Right forelimb (tissue), 1 donor: ENCODE data around the gene CST7.
A peak's percentile ranks its signal among the peaks of the same experiment; 100 is the strongest.
"Not testable (repeated sequence)": the region's sequence is repeated elsewhere in the genome, so short reads cannot be mapped to it uniquely, and the experiment has no call there.

Source experiments
- DNase-seq: peaks from one replicate; pipeline ENCODE4 v3.0.0-alpha.2; 2018

CST7 gene

GRCh38 chr20:24987244-24987643, 38.2 kb downstream of the CST7 start:
- no peak for DNase-seq

- DNase-seq, result no peak
These were observed 39.1 kb downstream of the CST7 start for GRCh38 chr20:24987873-24988835.

DNA sequence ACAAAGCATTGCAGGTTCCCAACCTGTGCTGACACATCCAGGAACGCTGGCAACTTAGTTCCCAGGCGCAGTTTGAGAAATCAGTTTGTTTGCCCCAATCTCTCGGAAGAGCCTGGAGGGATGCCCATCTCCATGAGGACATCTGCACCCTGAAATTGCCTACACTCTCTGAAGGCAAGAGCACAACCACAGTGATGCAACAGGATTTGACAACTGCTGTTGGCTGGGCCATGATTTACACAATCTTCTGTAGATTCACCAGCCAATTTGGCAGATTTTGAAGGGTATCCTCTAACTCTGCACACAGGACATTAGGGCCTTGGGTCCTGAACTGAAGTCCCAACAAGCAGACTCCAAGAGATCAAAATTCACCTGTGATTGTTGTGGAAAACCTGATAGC, 40.1 kb downstream of the CST7 start:
- DNase-seq, result no peak

- no peak for DNase-seq
These were observed 41.8 kb downstream of the CST7 start for GRCh38 chr20:24990810-24991252.

GRCh38 chr20:24991897-24992486, 42.9 kb downstream of the CST7 start:
- DNase-seq, result no peak

DNA sequence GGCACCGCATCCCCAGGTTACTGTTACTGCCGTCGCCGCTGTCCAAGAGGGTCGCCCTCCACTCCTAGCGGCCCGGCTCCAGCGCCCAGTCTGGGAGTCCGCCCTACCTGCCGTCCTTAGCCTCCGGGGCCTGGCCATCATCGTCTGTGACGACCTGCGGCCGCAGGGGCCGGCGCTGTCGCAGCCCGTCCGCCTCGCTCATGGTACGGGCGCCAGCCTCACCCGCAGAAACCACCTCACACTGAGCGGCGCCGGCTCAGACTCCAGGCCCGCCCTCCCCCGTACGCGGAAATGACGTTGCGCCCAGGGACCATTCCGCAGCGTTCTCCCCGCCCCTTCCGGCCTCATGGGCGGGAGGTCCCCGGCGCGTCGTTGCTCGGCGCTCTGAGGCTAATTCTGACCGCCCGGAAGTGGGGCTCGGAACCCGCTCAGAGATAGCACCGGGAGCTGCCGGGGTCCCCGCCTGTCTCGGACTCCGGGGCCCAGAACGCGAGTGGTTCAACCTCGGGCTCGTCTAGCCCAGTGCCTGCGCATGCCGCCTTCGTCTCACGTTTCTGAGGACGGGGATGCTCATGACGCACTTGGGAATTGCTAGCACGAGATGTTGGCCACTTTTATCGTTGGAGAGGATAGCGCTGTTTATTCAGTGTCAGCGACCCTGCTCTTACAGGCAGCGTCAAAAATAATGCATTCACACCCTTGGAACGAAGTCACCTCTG, 43.6 kb downstream of the CST7 start, which contains the start of gene APMAP:
Gene APMAP, minus strand, starts transcription at position 265 of the 719 bp plus-strand sequence. Its CDS starts 63 bp downstream, at position 202.
- peak; percentile 97 for DNase-seq

DNA sequence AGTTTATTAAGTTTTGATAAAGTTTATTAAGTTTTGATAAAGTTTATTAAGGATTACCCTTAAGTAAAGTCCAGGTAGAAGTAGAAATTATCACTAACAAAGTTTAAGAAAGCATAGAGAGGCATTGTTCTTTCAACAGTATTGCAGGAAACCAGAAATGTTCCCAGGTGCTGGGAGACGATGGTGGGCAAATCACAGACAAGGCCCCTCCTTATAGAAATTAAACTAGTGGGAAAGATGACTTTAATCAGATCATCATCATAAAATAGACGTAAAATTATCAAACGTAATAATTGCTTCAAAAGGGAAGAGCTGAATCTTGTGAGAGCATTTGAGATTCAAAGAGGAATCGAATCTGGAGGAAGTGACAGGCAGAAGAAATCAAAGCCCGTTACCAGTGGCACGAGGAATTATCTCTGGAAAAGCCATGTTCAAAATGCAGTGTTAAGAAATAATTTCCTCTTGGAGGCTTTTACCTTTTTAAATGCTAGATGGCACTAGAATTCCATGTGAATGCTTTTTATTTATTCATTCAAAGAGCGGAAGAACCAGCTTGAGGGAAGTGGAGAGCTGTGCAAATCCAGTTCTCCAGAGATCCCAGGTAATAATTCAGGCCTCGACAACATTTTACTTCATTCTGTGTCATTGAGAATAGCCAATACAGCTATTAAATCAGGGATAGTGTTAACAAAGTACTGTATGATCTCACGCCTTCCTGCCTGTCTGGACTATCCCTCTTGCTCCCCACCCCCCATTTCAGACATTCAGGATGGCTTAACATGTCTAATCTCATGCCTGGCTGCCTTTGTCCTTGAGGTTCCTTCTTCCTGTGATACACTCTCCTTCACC, 44.5 kb downstream of the CST7 start:
- DNase-seq, result no peak

DNA sequence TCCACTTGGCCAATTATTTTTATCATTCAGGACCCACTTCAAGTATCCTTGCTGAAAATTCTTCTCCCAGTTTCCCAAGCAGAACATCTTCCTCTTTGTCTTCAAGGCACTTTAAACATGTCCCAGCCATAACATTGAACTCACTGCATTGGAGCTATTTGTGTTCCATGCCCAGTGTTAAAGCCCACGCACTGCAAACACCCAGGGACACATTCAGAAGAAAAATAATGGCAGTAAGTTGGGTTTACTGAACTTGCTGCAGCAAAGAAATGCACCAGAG, 45.1 kb downstream of the CST7 start:
- no peak for DNase-seq

- peak; percentile 90 for DNase-seq
These were observed 45.6 kb downstream of the CST7 start for GRCh38 chr20:24994470-24995368.

- DNase-seq, result no peak
These were observed 46.8 kb downstream of the CST7 start for GRCh38 chr20:24995741-24996448.

DNA sequence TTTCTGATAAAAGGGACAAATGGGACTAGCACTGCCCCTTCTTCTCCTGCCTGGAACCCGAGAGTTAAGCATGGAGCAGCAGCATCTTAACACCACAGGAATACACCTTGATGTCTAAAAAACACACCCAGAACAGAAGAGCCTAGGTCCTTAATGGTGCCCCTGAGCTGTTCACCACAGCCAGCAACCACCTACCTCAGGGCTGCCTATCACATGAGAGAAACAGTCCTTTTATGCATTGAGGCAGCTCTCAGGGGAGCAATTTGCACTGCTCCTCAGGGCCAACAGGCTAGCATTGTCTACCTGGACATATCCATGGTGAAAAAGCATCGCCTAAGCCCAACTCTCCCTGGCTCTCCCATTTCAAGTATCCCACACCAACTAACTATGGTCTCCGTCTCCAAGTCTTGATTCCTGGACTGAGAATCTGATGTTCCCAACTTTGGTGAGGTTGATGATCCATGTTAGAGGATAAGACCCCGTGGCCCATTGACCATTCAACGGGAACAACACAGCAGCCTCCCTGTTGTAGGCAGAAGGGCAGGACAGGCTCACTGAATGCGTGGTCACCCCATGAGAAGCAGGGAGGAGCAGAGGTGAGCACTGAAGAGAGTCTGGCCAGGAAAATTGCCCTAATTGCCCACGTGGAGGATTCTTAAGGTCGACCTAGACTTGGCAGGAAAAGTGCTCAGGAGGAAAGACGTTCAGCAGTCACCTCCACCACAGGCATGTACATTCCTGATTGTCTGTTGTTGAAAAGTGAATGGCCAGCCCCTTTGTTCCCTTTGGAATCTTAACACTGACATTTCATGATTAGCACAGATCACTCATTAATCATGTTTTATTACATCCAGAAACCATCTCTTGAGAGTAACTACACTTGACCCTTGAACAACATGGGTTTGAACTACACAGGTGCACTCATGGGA, 47.6 kb downstream of the CST7 start:
- no peak for DNase-seq

- peak; percentile 22 for DNase-seq
These were observed 49.1 kb downstream of the CST7 start for GRCh38 chr20:24998121-24998520.

GRCh38 chr20:24998631-24999445, 49.8 kb downstream of the CST7 start:
- DNase-seq, result peak; percentile 22

- DNase-seq, result peak; percentile 12
These were observed 50.5 kb downstream of the CST7 start for GRCh38 chr20:24999568-24999967.

DNA sequence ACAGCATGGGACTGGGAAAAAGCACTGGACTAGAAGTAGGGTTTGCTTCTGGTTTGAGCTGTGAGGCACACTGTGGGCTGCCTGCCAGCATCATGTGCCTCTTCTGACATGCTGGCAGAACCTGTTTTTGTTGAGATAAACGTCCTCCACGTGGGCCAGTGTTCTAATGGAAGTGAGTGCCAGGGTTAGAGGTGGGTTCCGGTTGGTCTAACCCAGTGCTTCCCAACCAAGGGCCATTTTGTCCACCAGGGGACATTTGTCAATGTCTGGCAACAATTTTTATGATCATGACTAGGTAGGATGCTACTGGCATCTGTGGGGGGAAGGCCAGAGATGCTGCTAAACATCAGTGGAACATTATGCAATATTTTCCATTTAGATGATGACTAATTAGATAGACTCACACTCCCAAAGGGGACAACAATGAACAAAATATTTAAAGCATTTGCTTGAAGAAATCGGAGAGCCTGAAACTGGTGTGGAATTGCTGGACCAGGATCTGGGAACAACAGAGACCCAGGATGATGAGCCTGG, 51.3 kb downstream of the CST7 start:
- peak; percentile 30 for DNase-seq

- DNase-seq, result not testable (repeated sequence)
These were observed 52.3 kb downstream of the CST7 start for GRCh38 chr20:25001323-25001722.

DNA sequence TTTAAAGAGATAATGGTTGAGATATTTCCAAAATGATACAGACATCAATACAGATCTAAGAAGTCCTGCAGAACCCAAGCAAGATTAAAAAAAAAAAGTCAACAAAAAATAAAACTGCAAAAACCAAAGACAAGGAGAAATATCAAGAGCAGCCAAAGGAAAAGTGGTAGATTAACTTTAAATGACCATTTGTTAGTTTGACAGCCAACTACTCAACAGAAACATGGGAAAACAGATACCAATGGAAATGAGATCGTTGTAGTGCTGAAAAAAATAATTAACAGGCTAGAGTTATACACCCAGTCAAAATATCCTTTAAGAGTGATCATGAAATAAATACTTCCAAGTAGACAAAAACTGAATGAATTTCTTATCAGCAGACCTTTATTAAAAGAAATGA, 53.9 kb downstream of the CST7 start:
- no peak for DNase-seq

- peak; percentile 36 for DNase-seq
These were observed 56.2 kb downstream of the CST7 start for GRCh38 chr20:25005220-25005619.
